Left cardiac atrium (tissue), 4 donors: Measurements from ENCODE around the gene GGT7. TPM values are rescaled to one million over a fixed set of nuclear protein-coding genes. Genes with fewer than 3 reads are reported as not detected.
"Not testable (repeated sequence)": the region's sequence is repeated elsewhere in the genome, so short reads cannot be mapped to it uniquely, and the experiment has no call there.

ENCODE experiments used
- ATAC-seq, 2 donors: fragments of 200-7000 bp; cut with Tn5 transposase; one replicate each; pipeline ENCODE4 v1.9.1; 2020; ENCODE audit warnings: mild to moderate bottlenecking in 2 of 2, moderate library complexity in 2 of 2
- DNase-seq: peaks from one replicate; pipeline ENCODE4 v3.0.0-alpha.2; 2020
- intact Hi-C, 2 donors: fragments of 100-400 bp; cut with DNase I; formaldehyde crosslinking; loops; one replicate each; pipeline versions ENCODE4 v1.14.1 to v1.15.1; 2022 to 2023
- total RNA-seq, 2 donors: library from RNA; stranded (reverse); fragmentation: NEBNext Ultra II Directional; extraction: Animal tissue kit (Norgen Biotek cat#: 25700); gene quantifications; one replicate each; pipeline ENCODE4 v1.2.1, GENCODE V29; 2021
- donor health status: DM: no; HTN: yes; CAD: no.
- donor health status: DM: no; HTN: yes; CAD: no; lungs with severe emphysema.
- donor health status: DM: yes; HTN: yes; CAD: no.
- donor health status: Dilated cardiomyopathy.

The GGT7 gene
- total RNA-seq, 2 donors from 2014 or later = 14.3 to 16.9 TPM

DNA sequence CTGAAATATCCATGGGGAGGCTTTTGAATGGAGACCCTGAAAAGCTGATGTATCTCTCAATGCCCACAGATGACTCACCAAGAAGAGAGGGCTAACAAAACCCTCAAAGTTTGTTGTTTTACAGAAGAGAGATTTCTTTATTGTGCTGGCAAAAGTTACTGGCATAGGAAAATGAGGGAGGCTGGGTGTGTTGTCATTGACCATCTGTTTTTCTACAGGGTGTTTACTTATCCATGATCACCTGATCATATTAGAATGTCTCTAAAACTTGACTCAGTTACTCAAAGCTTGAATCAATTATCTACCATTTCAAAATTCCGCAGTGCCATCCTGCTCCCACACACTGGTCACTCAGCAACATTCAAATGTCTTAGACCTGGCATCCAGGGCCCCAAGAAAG, 57.0 kb downstream of the GGT7 start:
- DNase-seq = no peak
- intact Hi-C loops = no loop called here
- no peak for ATAC-seq

DNA sequence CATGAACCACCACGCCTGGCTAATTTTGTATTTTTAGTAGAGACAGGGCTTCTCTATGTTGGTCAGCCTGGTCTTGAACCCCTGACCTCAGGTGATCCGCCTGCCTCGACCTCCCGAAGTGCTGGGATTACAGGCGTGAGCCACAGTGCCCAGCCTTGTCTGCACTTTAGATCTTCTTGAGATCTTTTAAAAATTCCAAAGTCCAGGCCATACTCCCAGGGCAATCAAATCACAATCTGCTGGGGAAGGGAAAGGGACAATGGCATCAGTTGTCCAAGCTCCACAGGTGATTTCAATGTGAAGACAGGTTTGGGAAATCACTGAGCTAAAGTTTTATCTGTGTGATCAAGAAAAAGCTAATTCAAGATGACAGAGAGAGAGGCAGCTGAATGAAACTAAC, 64.1 kb downstream of the GGT7 start:
- ATAC-seq (no peak), DNase-seq (no peak)
- intact Hi-C loops = no loop called here

DNA sequence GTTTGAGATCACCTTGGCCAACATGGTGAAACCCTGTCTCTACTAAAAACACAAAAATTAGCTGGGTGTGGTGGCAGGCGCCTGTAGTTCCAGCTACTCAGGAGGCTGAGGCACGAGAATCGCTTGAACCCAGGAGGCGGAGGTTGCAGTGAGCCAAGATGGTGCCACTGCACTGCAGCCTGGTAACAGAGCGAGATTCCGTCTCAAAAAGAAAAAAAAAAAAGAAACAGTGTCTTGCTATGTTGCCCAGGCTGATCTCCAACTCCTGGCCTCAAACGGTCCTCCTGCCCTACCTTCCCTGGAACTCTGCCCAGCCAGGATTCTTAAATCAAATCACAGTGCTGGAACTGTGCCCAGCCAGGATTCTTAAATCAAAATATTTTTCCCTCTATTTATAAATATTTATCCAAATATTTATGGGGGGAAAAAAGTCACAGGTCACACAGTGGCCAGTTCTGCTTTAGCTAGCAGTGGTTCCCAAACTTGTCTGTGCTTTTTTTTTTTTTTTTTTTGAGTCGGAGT, 64.7 kb downstream of the GGT7 start:
- ATAC-seq, intact Hi-C loops, DNase-seq: not testable (repeated sequence)

DNA sequence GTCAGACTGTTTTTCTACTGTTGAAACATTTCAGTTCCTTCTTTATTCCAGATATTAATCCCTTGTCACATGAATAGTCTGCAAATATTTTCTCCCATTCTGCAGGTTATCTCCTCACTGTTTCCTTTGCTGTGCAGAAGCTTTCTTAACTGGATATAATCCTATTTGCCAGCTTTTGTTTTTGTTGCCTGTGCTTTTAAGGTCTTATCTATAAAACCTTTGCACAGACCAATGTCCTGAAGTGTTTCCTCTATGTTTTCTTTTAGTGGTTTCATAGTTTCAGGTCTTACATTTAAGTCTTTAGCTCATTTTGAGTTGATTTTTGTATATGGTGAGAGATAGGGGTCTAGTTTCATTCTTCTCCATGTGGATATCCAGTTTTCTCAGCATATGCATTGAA, 66.4 kb downstream of the GGT7 start:
- ATAC-seq = no peak
- intact Hi-C loops = no loop called here
- no peak for DNase-seq

DNA sequence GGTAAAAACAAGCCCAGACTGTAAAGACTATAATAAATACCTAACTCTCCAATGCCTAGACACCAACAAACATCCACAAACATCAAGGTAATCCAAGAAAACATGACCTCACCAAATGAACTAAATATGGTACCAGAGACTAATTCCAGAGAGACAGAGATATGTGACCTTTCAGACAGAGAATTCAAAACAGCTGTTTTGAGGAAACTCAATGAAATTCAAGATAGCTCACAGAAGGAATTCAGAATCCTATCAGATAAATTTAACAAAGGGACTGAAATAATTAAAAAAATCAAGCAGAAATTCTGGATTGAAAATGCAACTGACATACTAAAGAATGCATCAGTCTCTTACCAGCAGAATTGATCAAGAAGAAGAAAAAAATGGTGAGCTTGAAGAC, 73.8 kb downstream of the GGT7 start:
- no peak for DNase-seq
- intact Hi-C loops = no loop called here
- ATAC-seq = no peak

DNA sequence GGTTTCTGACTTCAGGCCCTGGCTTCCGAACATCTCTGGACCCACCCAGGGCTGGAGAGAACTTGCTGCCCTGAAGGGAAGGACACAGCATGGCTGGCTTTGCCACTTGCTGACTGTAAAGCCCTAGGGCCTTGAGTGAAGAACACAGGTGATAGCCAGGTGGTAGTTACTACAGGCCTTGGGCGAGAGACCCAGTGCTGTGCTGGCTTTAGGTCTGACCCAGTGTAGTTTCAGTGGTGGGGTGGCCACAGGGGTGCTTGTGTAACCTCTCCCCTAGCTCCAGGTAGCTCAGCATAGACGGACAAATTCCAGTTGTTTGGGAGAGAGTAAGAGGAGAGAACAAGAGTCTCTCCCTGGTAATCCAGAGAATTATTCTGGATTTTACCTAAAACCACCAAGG, 74.3 kb downstream of the GGT7 start:
- ATAC-seq (peak in 1 of 2 donors; percentile 27), DNase-seq (no peak)
- intact Hi-C loops = no loop called here

DNA sequence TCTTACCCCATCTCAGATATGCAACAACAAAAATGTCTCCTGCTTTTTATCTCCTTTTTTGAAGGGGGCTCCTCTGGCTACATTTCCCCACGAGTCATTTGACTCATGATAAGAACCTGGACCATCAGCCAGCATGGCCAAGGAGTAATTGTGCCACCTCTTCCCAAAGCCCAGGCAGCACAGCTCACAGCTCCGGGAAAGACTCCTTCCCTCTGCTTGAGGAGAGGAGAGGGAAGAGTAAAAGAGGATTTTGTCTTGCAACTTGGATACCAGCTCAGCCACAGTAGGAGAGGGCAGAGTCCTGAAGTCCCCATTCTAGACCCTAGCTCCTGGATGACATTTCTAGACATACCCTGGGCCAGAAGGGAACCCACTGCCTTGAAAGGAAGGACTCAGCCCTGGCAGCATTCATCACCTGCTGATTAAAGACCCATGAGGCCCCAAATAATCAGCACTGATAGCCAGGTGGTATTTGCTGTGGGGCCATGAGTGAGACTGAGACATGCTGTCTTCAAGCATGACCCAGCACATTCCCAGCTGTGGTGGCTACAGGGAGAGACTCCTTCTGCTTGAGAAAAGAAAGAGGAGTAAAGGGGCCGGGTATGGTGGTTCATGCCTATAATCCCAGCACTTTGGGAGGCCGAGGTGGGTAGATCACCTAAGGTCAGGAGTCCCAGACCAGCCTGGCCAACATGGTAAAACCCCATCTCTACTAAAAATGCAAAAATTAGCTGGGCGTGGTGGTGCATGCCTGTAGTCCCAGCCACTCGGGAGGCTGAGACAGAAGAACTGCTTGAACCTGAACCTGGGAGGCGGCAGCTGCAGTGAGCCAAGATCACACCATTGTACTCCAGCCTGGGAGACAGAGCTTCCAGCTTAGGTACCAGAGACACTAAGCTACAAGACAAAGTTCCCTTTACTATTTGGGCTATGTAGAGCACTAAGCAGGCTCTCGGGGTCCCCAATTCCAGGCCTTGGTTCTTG, 75.4 kb downstream of the GGT7 start:
- intact Hi-C loops = no loop called here
- ATAC-seq (no peak), DNase-seq (no peak)

Other genes with a start within 250 kb of the GGT7 start
- gene PIGU, start 195.8 kb downstream of the GGT7 start, total RNA-seq = 10 to 100 TPM; 14.1 to 14.8 TPM
- gene TP53INP2, start 168.5 kb downstream of the GGT7 start, total RNA-seq = 100 to 1,000 TPM in 1 of 2 donors, 10 to 100 TPM in 1; 85.0 to 117 TPM
- 10 to 100 TPM; 16.7 to 19.8 TPM for gene NCOA6, start 47.2 kb downstream of the GGT7 start, total RNA-seq
- gene ACSS2, start 3.8 kb upstream of the GGT7 start, total RNA-seq = 100 to 1,000 TPM in 1 of 2 donors, 10 to 100 TPM in 1; 80.8 to 118 TPM
- gene GSS, start 83.0 kb upstream of the GGT7 start, total RNA-seq = 10 to 100 TPM; 20.1 to 27.2 TPM
- 10 to 100 TPM; 82.3 to 89.0 TPM for gene MYH7B, start 83.0 kb upstream of the GGT7 start, total RNA-seq
- 10 to 100 TPM; 32.6 to 47.1 TPM for gene TRPC4AP, start 220.0 kb upstream of the GGT7 start, total RNA-seq